IMR-90 (cell line): ENCODE measurements around the gene RAP1GAP. TPM values are rescaled to one million over a fixed set of nuclear protein-coding genes. Genes with fewer than 3 reads are reported as not detected.

Experiments used
- ATAC-seq: fragments of 200-7000 bp; cut with Tn5 transposase; 2 replicates; pipeline ENCODE4 v1.9.1; 2020; ENCODE audit warnings: low read depth, mild to moderate bottlenecking, moderate library complexity
- BruUV-seq: library from RNA; stranded (reverse); fragments of 400-500 nt; replicated peaks from 2 replicates; lab custom pipeline; 2021; lab: Mats Ljungman, UMichigan
- CTCF ChIA-PET: fragments of 300-600 bp; formaldehyde crosslinking; extraction: SDS; loops from one replicate; lab custom pipeline; 2021; ENCODE audit warnings: antibody characterized with exemption; lab: Yijun Ruan, JAX
- POLR2A ChIA-PET: fragments of 300-600 bp; sonication (Branson Sonifier 250); formaldehyde crosslinking; loops from one replicate; lab custom pipeline; 2022; ENCODE audit warnings: antibody characterized with exemption; ENCODE audit not compliant: unreplicated experiment; lab: Charles Lee
- DNase-seq: peaks from one replicate; pipeline ENCODE4 v3.0.0; 2013
- H2AFZ ChIP-seq: replicated peaks from 2 replicates; pipeline ENCODE3; 2013; ENCODE audit warnings: low read length, mild to moderate bottlenecking; ENCODE audit not compliant: poor library complexity
- H2AK5ac ChIP-seq: 2 replicates; pipeline ENCODE4 v1.6.1; 2013; ENCODE audit warnings: low read depth, low read length, inconsistent platforms
- H2AK9ac ChIP-seq: replicated peaks from 2 replicates; pipeline ENCODE3; 2013; ENCODE audit warnings: mild to moderate bottlenecking, low read depth, low read length, moderate library complexity; ENCODE audit not compliant: poor library complexity
- H2BK120ac ChIP-seq: 2 replicates; pipeline ENCODE4 v1.6.1; 2013; ENCODE audit warnings: low read depth, low read length, inconsistent platforms
- H2BK15ac ChIP-seq: 3 replicates; pipeline ENCODE4 v1.6.1; 2013; ENCODE audit warnings: low read depth, low read length, inconsistent platforms
- H2BK20ac ChIP-seq: 2 replicates; pipeline ENCODE4 v1.6.1; 2013; ENCODE audit warnings: low read depth, mild to moderate bottlenecking, inconsistent platforms, low read length, moderate library complexity
- H2BK5ac ChIP-seq: 2 replicates; pipeline ENCODE4 v1.6.1; 2013; ENCODE audit warnings: mild to moderate bottlenecking, low read depth, low read length, inconsistent platforms; ENCODE audit not compliant: poor library complexity, severe bottlenecking
- H3K14ac ChIP-seq: replicated peaks from 2 replicates; pipeline ENCODE4 v1.6.1; 2013; ENCODE audit warnings: low read depth, low read length, inconsistent platforms
- H3K18ac ChIP-seq: 2 replicates; pipeline ENCODE4 v1.6.1; 2013; ENCODE audit warnings: low read depth, low read length, control low read depth
- H3K23ac ChIP-seq: 2 replicates; pipeline ENCODE4 v1.6.1; 2013; ENCODE audit warnings: low read depth, low read length, inconsistent platforms
- H3K27ac ChIP-seq: 2 replicates; pipeline ENCODE4 v1.5.1; 2013; ENCODE audit warnings: mild to moderate bottlenecking, control low read depth, low read length; ENCODE audit not compliant: insufficient read depth
- H3K27me3 ChIP-seq: 2 replicates; pipeline ENCODE4 v1.6.1; 2013; ENCODE audit warnings: low read length; ENCODE audit not compliant: control insufficient read depth, insufficient read depth
- H3K36me3 ChIP-seq: 2 replicates; pipeline ENCODE4 v1.6.1; 2013; ENCODE audit warnings: low read length, mixed read lengths; ENCODE audit not compliant: control insufficient read depth, insufficient read depth
- H3K4ac ChIP-seq: 2 replicates; pipeline ENCODE4 v1.6.1; 2013; ENCODE audit warnings: low read depth, low read length, inconsistent platforms
- H3K4me1 ChIP-seq: 2 replicates; pipeline ENCODE4 v1.6.1; 2013; ENCODE audit warnings: low read length, mixed read lengths; ENCODE audit not compliant: control insufficient read depth, insufficient read depth
- H3K4me2 ChIP-seq: 2 replicates; pipeline ENCODE4 v1.6.1; 2013; ENCODE audit warnings: low read depth, mild to moderate bottlenecking, control low read depth, low read length, moderate library complexity
- H3K4me3 ChIP-seq: 2 replicates; pipeline ENCODE4 v1.5.1; 2013; ENCODE audit warnings: low read depth, mild to moderate bottlenecking, control low read depth, low read length, moderate library complexity; ENCODE audit not compliant: insufficient read depth
- H3K56ac ChIP-seq: 2 replicates; pipeline ENCODE4 v1.6.1; 2013; ENCODE audit warnings: low read length, inconsistent platforms; ENCODE audit not compliant: insufficient read depth; ENCODE audit errors: extremely low read depth
- H3K79me1 ChIP-seq, 2 experiments: 2 replicates each; pipeline ENCODE4 v1.6.1; 2013; ENCODE audit warnings: low read length in 2 of 2, inconsistent platforms in 1 of 2, low read depth in 1 of 2
- H3K9ac ChIP-seq: 2 replicates; pipeline ENCODE4 v1.6.1; 2013; ENCODE audit warnings: low read depth, low read length, control low read depth
- H3K9me1 ChIP-seq: 2 replicates; pipeline ENCODE4 v1.6.1; 2013; ENCODE audit warnings: low read length, inconsistent platforms; ENCODE audit not compliant: insufficient read depth
- H3K9me3 ChIP-seq: 2 replicates; pipeline ENCODE4 v1.6.1; 2013; ENCODE audit warnings: low read length; ENCODE audit not compliant: control insufficient read depth, insufficient read depth
- H4K20me1 ChIP-seq: 2 replicates; pipeline ENCODE4 v1.6.1; 2013; ENCODE audit warnings: low read length, inconsistent platforms; ENCODE audit not compliant: insufficient read depth
- H4K5ac ChIP-seq: 2 replicates; pipeline ENCODE4 v1.6.1; 2013; ENCODE audit warnings: mild to moderate bottlenecking, low read depth, low read length, control low read depth
- H4K8ac ChIP-seq, 2 experiments: 2 replicates each; pipeline ENCODE4 v1.6.1; 2013; ENCODE audit warnings: low read depth in 2 of 2, low read length in 2 of 2, control low read depth in 1 of 2, inconsistent platforms in 1 of 2
- H4K91ac ChIP-seq: 2 replicates; pipeline ENCODE4 v1.6.1; 2013; ENCODE audit warnings: low read depth, low read length, inconsistent platforms; ENCODE audit not compliant: insufficient read depth
- BHLHE40 ChIP-seq: fragments of 150-350 bp; IDR thresholded peaks from 2 replicates; pipeline ENCODE4 v1.6.1; 2016; ENCODE audit warnings: mild to moderate bottlenecking, low read depth, low read length
- CEBPB ChIP-seq: IDR thresholded peaks from 2 replicates; pipeline ENCODE4 v1.6.1; 2012; ENCODE audit warnings: low read depth, low read length, improper control_type of control experiment
- CHD1 ChIP-seq: IDR thresholded peaks from 2 replicates; pipeline ENCODE4 v1.6.1; 2012; ENCODE audit warnings: low read depth, low read length, improper control_type of control experiment
- FOS ChIP-seq: fragments of 150-350 bp; IDR thresholded peaks from 2 replicates; pipeline ENCODE4 v1.6.1; 2016; ENCODE audit warnings: low read depth, low read length
- MAFK ChIP-seq: IDR thresholded peaks from 2 replicates; pipeline ENCODE4 v1.6.1; 2012; ENCODE audit warnings: low read depth, low read length, improper control_type of control experiment
- MAZ ChIP-seq: IDR thresholded peaks from 2 replicates; pipeline ENCODE4 v1.6.1; 2012; ENCODE audit warnings: low read depth, mild to moderate bottlenecking, low read length, improper control_type of control experiment, moderate library complexity, borderline replicate concordance
- MXI1 ChIP-seq: IDR thresholded peaks from 2 replicates; pipeline ENCODE4 v1.6.1; 2012; ENCODE audit warnings: low read depth, mild to moderate bottlenecking, low read length, moderate library complexity, borderline replicate concordance
- NFE2L2 ChIP-seq: fragments of 150-350 bp; IDR thresholded peaks from 2 replicates; pipeline ENCODE4 v1.6.1; 2016; ENCODE audit warnings: low read depth, mild to moderate bottlenecking, low read length
- POLR2A ChIP-seq: IDR thresholded peaks from 2 replicates; pipeline ENCODE4 v1.6.1; 2012; ENCODE audit warnings: mild to moderate bottlenecking, low read depth, low read length
- RAD21 ChIP-seq: IDR thresholded peaks from 2 replicates; pipeline ENCODE4 v1.6.1; 2012; ENCODE audit warnings: low read length, improper control_type of control experiment
- RCOR1 ChIP-seq: IDR thresholded peaks from 2 replicates; pipeline ENCODE4 v1.6.1; 2012; ENCODE audit warnings: mild to moderate bottlenecking, low read length, improper control_type of control experiment; ENCODE audit not compliant: insufficient replicate concordance
- RFX5 ChIP-seq: IDR thresholded peaks from 2 replicates; pipeline ENCODE4 v1.8.0; 2012; ENCODE audit warnings: low read depth, mild to moderate bottlenecking, low read length, moderate library complexity
- SMC3 ChIP-seq: fragments of 150-350 bp; IDR thresholded peaks from 2 replicates; pipeline ENCODE4 v1.6.1; 2016; ENCODE audit warnings: low read depth, mild to moderate bottlenecking, antibody characterized with exemption, low read length, moderate library complexity
- WGBS, 2 experiments: methylation state at CpG; one replicate each; pipeline versions ENCODE4 v1.1.5 to v1.1.7; 2013; ENCODE audit warnings: missing lambda C conversion rate in 2 of 2; ENCODE audit not compliant: insufficient read length in 1 of 2; ENCODE audit errors: extremely low coverage in 2 of 2; 5-methylcytosine and 5-hydroxymethylcytosine counted together
- dilution Hi-C: fragments of 300-500 bp; cut with HindIII; formaldehyde crosslinking; loops from one replicate; pipeline ENCODE4 v1.14.3; 2018; ENCODE audit warnings: low sequenced_read_pairs; ENCODE audit not compliant: unreplicated experiment
- in situ Hi-C: fragments of 300-500 bp; cut with MboI; formaldehyde crosslinking; loops from 3 replicates; pipeline ENCODE4 v1.14.3; 2019; ENCODE audit warnings: low sequenced_read_pairs, inconsistent platforms, mixed read lengths
- intact Hi-C: fragments of 100-400 bp; cut with micrococcal nuclease; formaldehyde crosslinking; loops from 2 replicates; pipeline ENCODE4 v1.10.0; 2022
- polyA plus RNA-seq, 3 experiments: library from polyadenylated mRNA; depleted of rRNA; stranded (reverse); fragments of >200 nt; gene quantifications; 2 replicates each; pipeline ENCODE4 v1.2.3, GENCODE V29; 2012; ENCODE audit warnings: low replicate concordance in 1 of 3
- total RNA-seq: library from RNA; depleted of rRNA; stranded (reverse); fragments of >200 nt; gene quantifications from 2 replicates; pipeline ENCODE4 v1.2.3, GENCODE V29; 2012
- TF ChIP-seq, protein P1 (sequence below): fragments of 150-350 bp; IDR thresholded peaks from 2 replicates; pipeline ENCODE4 v1.6.1; 2017; ENCODE audit warnings: mild to moderate bottlenecking, antibody characterized with exemption, low read length, low read depth
- TF ChIP-seq, protein P2 (sequence below): conservative IDR thresholded peaks from 2 replicates; pipeline ENCODE4 v1.5.1; 2012; ENCODE audit warnings: mild to moderate bottlenecking, low read depth, low read length, improper control_type of control experiment
- TF ChIP-seq, protein P3 (sequence below): fragments of 150-350 bp; IDR thresholded peaks from 2 replicates; pipeline ENCODE4 v1.6.1; 2016; ENCODE audit warnings: low read depth, mild to moderate bottlenecking, low read length, moderate library complexity, borderline replicate concordance

RAP1GAP gene
- total and polyA plus RNA-seq, 2 of the 4 experiments (the other 2 are of a cell fraction): under 0.01 to 0.10 TPM

DNA sequence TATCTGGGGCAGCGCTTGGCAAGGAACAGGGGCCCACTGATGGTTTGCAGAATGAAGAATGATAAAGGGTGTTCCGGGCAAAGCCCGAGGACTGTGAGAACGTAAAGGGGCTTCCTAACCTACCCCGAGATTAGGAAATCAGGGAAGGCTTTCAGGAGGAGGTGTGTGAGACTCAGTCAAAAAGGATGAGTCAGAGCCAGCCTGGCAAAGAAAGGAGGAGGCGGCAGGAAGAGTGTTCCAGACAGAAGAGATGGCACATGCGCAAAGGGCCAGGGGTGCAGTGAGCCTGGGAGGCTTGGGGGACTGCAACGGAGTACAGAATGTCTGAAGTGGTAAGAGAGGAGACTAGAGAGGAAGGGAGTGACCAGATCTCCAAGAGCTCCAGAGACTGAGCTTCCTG is 70.3 kb downstream of the RAP1GAP start:
- Histone ChIP-seq H3K56ac (no peak overlapping the region), H2AK9ac (no peak overlapping the region), H3K4ac (no peak overlapping the region), H2BK15ac (no peak overlapping the region), H3K4me1 (no peaks in the 10 kb centered on the region), H3K27me3 (peaks cover 30% of the 10 kb centered on the region), H4K20me1 (no peaks in the 10 kb centered on the region; the same call in 1 of the 2 replicates), H2BK5ac (no peak overlapping the region), H2AK5ac (no peak overlapping the region), H3K27ac (no peak overlapping the region), H3K14ac (no peak overlapping the region), H4K8ac (no peak overlapping the region), H4K91ac (no peak overlapping the region), H3K23ac (no peak overlapping the region), H4K5ac (no peak overlapping the region), H3K9me3 (no peaks in the 10 kb centered on the region), H3K9me1 (no peaks in the 10 kb centered on the region), H3K4me2 (no peak overlapping the region), H3K9ac (no peak overlapping the region), H3K36me3 (no peaks in the 10 kb centered on the region), H2BK20ac (no peak overlapping the region), H3K18ac (no peak overlapping the region), H2AFZ (no peak overlapping the region), H2BK120ac (no peak overlapping the region), H3K79me1 (no peaks in the 10 kb centered on the region), H3K4me3 (no peak overlapping the region)
- DNase-seq: no peak
- intact Hi-C loops (no loop called here), dilution Hi-C loops (no loop called here), in situ Hi-C loops (no loop called here)
- no TSS peak for BruUV-seq
- TF ChIP-seq MAFK (no peak), NFE2L2 (no peak), FOS (no peak), RFX5 (no peak), MAZ (no peak), CEBPB (no peak), CHD1 (no peak), BHLHE40 (no peak), RCOR1 (no peak), MXI1 (no peak), RAD21 (no peak), POLR2A (no peak), SMC3 (no peak)
- TF ChIP-seq, protein P1, sequence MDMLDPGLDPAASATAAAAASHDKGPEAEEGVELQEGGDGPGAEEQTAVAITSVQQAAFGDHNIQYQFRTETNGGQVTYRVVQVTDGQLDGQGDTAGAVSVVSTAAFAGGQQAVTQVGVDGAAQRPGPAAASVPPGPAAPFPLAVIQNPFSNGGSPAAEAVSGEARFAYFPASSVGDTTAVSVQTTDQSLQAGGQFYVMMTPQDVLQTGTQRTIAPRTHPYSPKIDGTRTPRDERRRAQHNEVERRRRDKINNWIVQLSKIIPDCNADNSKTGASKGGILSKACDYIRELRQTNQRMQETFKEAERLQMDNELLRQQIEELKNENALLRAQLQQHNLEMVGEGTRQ: no peak
- TF ChIP-seq, protein P2, sequence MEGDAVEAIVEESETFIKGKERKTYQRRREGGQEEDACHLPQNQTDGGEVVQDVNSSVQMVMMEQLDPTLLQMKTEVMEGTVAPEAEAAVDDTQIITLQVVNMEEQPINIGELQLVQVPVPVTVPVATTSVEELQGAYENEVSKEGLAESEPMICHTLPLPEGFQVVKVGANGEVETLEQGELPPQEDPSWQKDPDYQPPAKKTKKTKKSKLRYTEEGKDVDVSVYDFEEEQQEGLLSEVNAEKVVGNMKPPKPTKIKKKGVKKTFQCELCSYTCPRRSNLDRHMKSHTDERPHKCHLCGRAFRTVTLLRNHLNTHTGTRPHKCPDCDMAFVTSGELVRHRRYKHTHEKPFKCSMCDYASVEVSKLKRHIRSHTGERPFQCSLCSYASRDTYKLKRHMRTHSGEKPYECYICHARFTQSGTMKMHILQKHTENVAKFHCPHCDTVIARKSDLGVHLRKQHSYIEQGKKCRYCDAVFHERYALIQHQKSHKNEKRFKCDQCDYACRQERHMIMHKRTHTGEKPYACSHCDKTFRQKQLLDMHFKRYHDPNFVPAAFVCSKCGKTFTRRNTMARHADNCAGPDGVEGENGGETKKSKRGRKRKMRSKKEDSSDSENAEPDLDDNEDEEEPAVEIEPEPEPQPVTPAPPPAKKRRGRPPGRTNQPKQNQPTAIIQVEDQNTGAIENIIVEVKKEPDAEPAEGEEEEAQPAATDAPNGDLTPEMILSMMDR: no peak
- TF ChIP-seq, protein P3, sequence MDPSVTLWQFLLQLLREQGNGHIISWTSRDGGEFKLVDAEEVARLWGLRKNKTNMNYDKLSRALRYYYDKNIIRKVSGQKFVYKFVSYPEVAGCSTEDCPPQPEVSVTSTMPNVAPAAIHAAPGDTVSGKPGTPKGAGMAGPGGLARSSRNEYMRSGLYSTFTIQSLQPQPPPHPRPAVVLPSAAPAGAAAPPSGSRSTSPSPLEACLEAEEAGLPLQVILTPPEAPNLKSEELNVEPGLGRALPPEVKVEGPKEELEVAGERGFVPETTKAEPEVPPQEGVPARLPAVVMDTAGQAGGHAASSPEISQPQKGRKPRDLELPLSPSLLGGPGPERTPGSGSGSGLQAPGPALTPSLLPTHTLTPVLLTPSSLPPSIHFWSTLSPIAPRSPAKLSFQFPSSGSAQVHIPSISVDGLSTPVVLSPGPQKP: no peak
- 76% methylated on average over 6 of the region's 8 CpGs; no CpG with 5 or more reads in 1 of the 2 experiments for WGBS, 2 experiments
- POLR2A ChIA-PET: no interaction called here
- CTCF ChIA-PET: no interaction called here
- no peak for ATAC-seq
